Endothelial cell of umbilical vein (primary cell): ENCODE measurements around the gene KIF23. TPM values are rescaled to one million over a fixed set of nuclear protein-coding genes. Genes with fewer than 3 reads are reported as not detected.

ENCODE experiments used
- BruUV-seq: library from RNA; stranded (reverse); fragments of 400-500 nt; replicated peaks from 2 replicates; lab custom pipeline; 2021; lab: Mats Ljungman, UMichigan
- CTCF ChIA-PET: fragments of 300-600, 350-600 bp; sonication (Branson Sonifier 250); formaldehyde crosslinking; loops from one replicate; lab custom pipeline; 2021; ENCODE audit warnings: antibody characterized with exemption, inconsistent platforms; lab: Charles Lee
- POLR2A ChIA-PET: fragments of 300-600, 350-600 bp; sonication (Branson Sonifier 250); formaldehyde crosslinking; loops from one replicate; lab custom pipeline; 2021; ENCODE audit warnings: antibody characterized with exemption, inconsistent platforms; lab: Charles Lee
- DNase-seq: peaks from one replicate; pipeline ENCODE4 v3.0.0-alpha.2; 2011; ENCODE audit warnings: low read depth, low spot score
- FAIRE-seq: peaks from 2 replicates; lab custom pipeline; 2011; peaks lifted over from hg19 to GRCh38; lab: Jason Lieb, UNC
- H2AFZ ChIP-seq: 2 replicates; pipeline ENCODE4 v1.6.0; 2012; ENCODE audit warnings: low read depth, low read length, control low read depth, inconsistent platforms
- H3K27ac ChIP-seq: 2 replicates; pipeline ENCODE4 v1.5.1; 2011; ENCODE audit warnings: low read depth, mild to moderate bottlenecking, control low read depth, low read length, moderate library complexity; ENCODE audit not compliant: insufficient read depth
- H3K27me3 ChIP-seq, 2 experiments: 2 replicates each; pipeline versions ENCODE4 v1.6.0 to v1.6.1; 2011; ENCODE audit warnings: low read length in 2 of 2, mixed read lengths in 1 of 2; ENCODE audit not compliant: control insufficient read depth in 2 of 2, insufficient read depth in 2 of 2
- H3K36me3 ChIP-seq, 2 experiments: 2 replicates in 1 of 2; 3 replicates in 1 of 2; pipeline ENCODE4 v1.5.1; 2011; ENCODE audit warnings: low read length in 2 of 2, mild to moderate bottlenecking in 1 of 2, moderate library complexity in 1 of 2; ENCODE audit not compliant: control insufficient read depth in 2 of 2, insufficient read depth in 2 of 2; ENCODE audit errors: extremely low read depth in 1 of 2
- H3K4me1 ChIP-seq: 3 replicates; pipeline ENCODE4 v1.5.1; 2011; ENCODE audit warnings: mild to moderate bottlenecking, low read length; ENCODE audit not compliant: control insufficient read depth, insufficient read depth; ENCODE audit errors: extremely low read depth
- H3K4me2 ChIP-seq: 2 replicates; pipeline ENCODE4 v1.6.1; 2011; ENCODE audit warnings: low read length, control low read depth, mixed read lengths; ENCODE audit not compliant: insufficient read depth
- H3K4me3 ChIP-seq, 3 experiments: fragments of 200-600 bp in 1 of 3; sonication (generic), shearing (Covaris generic) in 1 of 3; replicated peaks in 1 of 3; 2 replicates each; pipeline ENCODE4 v1.5.1; 2011 to 2016; ENCODE audit warnings: control low read depth in 3 of 3, low read length in 3 of 3, mild to moderate bottlenecking in 2 of 3, inconsistent platforms in 1 of 3, low read depth in 1 of 3, moderate library complexity in 1 of 3; ENCODE audit not compliant: insufficient read depth in 1 of 3
- H3K79me2 ChIP-seq: 2 replicates; pipeline ENCODE4 v1.6.0; 2012; ENCODE audit warnings: low read length, inconsistent platforms; ENCODE audit not compliant: control insufficient read depth, insufficient read depth
- H3K9ac ChIP-seq: replicated peaks from 2 replicates; pipeline ENCODE3; 2011; ENCODE audit warnings: low read length, control low read depth; ENCODE audit not compliant: insufficient read depth; ENCODE audit errors: extremely low read depth
- H3K9me1 ChIP-seq: replicated peaks from 3 replicates; pipeline ENCODE4 v1.6.0; 2011; ENCODE audit warnings: mild to moderate bottlenecking, low read length; ENCODE audit not compliant: control insufficient read depth, insufficient read depth; ENCODE audit errors: extremely low read depth
- H3K9me3 ChIP-seq: replicated peaks from 2 replicates; pipeline ENCODE4 v1.5.1; 2012; ENCODE audit warnings: low read length, inconsistent platforms; ENCODE audit not compliant: control insufficient read depth, insufficient read depth
- H4K20me1 ChIP-seq: replicated peaks from 2 replicates; pipeline ENCODE3; 2011; ENCODE audit warnings: mild to moderate bottlenecking, low read length; ENCODE audit not compliant: control insufficient read depth, insufficient read depth; ENCODE audit errors: extremely low read depth
- CTCF ChIP-seq, 2 donors: IDR thresholded peaks; 1 replicate in 1 of 2; 2 replicates in 1 of 2; pipeline ENCODE4 v1.5.1; 2011; ENCODE audit warnings: low read length in 2 of 2, mild to moderate bottlenecking in 2 of 2, moderate library complexity in 2 of 2, control low read depth in 1 of 2, inconsistent platforms in 1 of 2, low read depth in 1 of 2; ENCODE audit not compliant: insufficient read depth in 1 of 2; ENCODE audit errors: extremely low read depth in 1 of 2
- EZH2 ChIP-seq: IDR thresholded peaks from 2 replicates; pipeline ENCODE4 v1.6.1; 2012; ENCODE audit warnings: borderline replicate concordance, low read depth, mild to moderate bottlenecking, moderate library complexity, low read length, inconsistent platforms; ENCODE audit not compliant: severe bottlenecking
- FOS ChIP-seq: IDR thresholded peaks from 2 replicates; pipeline ENCODE4 v1.6.1; 2011; ENCODE audit warnings: mild to moderate bottlenecking, low read length, moderate library complexity, borderline replicate concordance; ENCODE audit not compliant: insufficient read depth
- GATA2 ChIP-seq: IDR thresholded peaks from 2 replicates; pipeline ENCODE4 v1.7.0; 2011; ENCODE audit warnings: low read depth, mild to moderate bottlenecking, moderate library complexity, mixed read lengths, low read length; ENCODE audit not compliant: insufficient read length, insufficient read depth
- JUN ChIP-seq: IDR thresholded peaks from 2 replicates; pipeline ENCODE4 v1.6.1; 2011; ENCODE audit warnings: borderline replicate concordance, low read depth; ENCODE audit not compliant: insufficient read length, insufficient read depth
- MAX ChIP-seq: IDR thresholded peaks from 2 replicates; pipeline ENCODE4 v1.6.1; 2011; ENCODE audit not compliant: insufficient read depth, insufficient read length
- MYC ChIP-seq: IDR thresholded peaks from one replicate; pipeline ENCODE4 v1.6.1; 2011; ENCODE audit warnings: mild to moderate bottlenecking, low read depth, low read length
- POLR2A ChIP-seq: IDR thresholded peaks from 2 replicates; pipeline ENCODE4 v1.6.1; 2012; ENCODE audit warnings: low read depth, mild to moderate bottlenecking, control low read depth, low read length
- POLR2AphosphoS5 ChIP-seq: IDR thresholded peaks from 2 replicates; pipeline ENCODE4 v1.6.1; 2012; ENCODE audit warnings: low read depth, mild to moderate bottlenecking, control low read depth, low read length, moderate library complexity; ENCODE audit not compliant: insufficient read depth
- dilution Hi-C: fragments of 300-500 bp; cut with MboI; formaldehyde crosslinking; loops from one replicate; pipeline ENCODE4 v1.15.0; 2019; ENCODE audit warnings: low sequenced_read_pairs; ENCODE audit not compliant: extremely low pct_ligation_motif_present
- intact Hi-C: fragments of 100-400 bp; cut with micrococcal nuclease; formaldehyde crosslinking; loops from one replicate; pipeline ENCODE4 v1.10.0; 2022
- polyA plus RNA-seq, 4 experiments: library from polyadenylated mRNA; depleted of rRNA in 3 of 4; stranded (reverse) in 3 of 4; unstranded in 1 of 4; fragments of >200 nt; gene quantifications; 2 replicates each; pipeline versions ENCODE4 v1.2.1 to v1.2.3, GENCODE V29; 2011 to 2012; ENCODE audit warnings: missing spikeins in 1 of 4
- total RNA-seq: library from RNA; stranded (reverse); gene quantifications from 2 replicates; pipeline ENCODE4 v1.2.3, GENCODE V29; 2021

The KIF23 gene
- total and polyA plus RNA-seq, 2 donors (not counting 3 experiments of a cell fraction or from before 2014, with no cell fraction given), result 25.4 to 64.7 TPM

DNA sequence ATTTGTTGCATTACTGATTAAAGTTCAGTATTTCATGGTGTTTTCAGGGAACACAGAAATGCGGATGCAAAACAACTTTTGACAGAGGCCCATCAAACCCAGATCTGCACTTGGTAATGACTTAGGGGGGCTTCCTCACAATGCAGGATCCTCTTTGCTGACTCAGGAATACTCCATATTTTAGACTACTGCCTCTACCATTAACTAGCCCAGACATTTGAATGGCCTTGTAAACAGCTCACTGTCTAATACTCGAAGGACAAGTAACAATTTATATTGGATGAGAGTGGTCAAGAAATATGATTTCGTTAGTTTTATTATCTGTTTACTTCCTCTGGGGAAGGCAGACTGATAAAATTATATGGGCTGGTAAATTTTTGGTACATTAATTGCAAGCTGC is 9.0 kb upstream of the KIF23 start:
- Histone ChIP-seq H3K9ac (no peak overlapping the region), H3K27ac (no peak overlapping the region), H3K4me3 (no peak overlapping the region), H3K9me3 (no peaks in the 10 kb centered on the region), H3K27me3 (no peaks in the 10 kb centered on the region), H3K36me3 (no peaks in the 10 kb centered on the region), H2AFZ (no peak overlapping the region), H4K20me1 (no peaks in the 10 kb centered on the region), H3K79me2 (no peaks in the 10 kb centered on the region), H3K4me2 (no peak overlapping the region), H3K9me1 (no peaks in the 10 kb centered on the region), H3K4me1 (no peaks in the 10 kb centered on the region)
- TF ChIP-seq POLR2AphosphoS5, result no peak
- no peak for TF ChIP-seq MYC
- no peak for TF ChIP-seq JUN
- TF ChIP-seq GATA2, result no peak
- no peak for TF ChIP-seq MAX
- no peak for TF ChIP-seq FOS
- TF ChIP-seq POLR2A, result no peak
- TF ChIP-seq CTCF (IDR thresholded peaks at IDR 0.05; ENCODE audit: extremely low read depth in 1 of 2, insufficient read depth in 1 of 2, low read depth in 1 of 2, low read length in 2 of 2), result no peak
- TF ChIP-seq EZH2, result no peak
- no TSS peak for BruUV-seq
- dilution Hi-C loops (no loop called here), intact Hi-C loops (no loop called here)
- POLR2A ChIA-PET, result no interaction called here
- no peak for DNase-seq
- CTCF ChIA-PET, result interaction anchor here (1.7 to 2.1 kb wide), 2 partner anchors 11 to 346 kb away, joined by 4 to 8 read pairs; no protein-coding TSS in a partner anchor
- FAIRE-seq, result no peak
